ENCODE measurements around the gene SMPD4. TPM values are rescaled to one million over a fixed set of nuclear protein-coding genes. Genes with fewer than 3 reads are reported as not detected.

The SMPD4 gene
- total RNA-seq, result 10.9 and 13.6 TPM in 2 replicates

GRCh38 chr2:130181325-130181879, at the start of gene SMPD4:
Gene SMPD4 (minus strand): TSS chr2:130181602. CDS start chr2:130176592, 5,010 bp downstream.

GRCh38 chr2:130198343-130198742, 16.9 kb upstream of the SMPD4 start, which contains the start of gene TUBA3E:
Gene TUBA3E (minus strand): TSS chr2:130198439. CDS start chr2:130198360, 79 bp downstream.

GRCh38 chr2:130181880-130182682, 679 bp upstream of the SMPD4 start, which contains the start of gene MZT2B:
Gene MZT2B (plus strand): TSS chr2:130182262. CDS start chr2:130182283, 21 bp downstream.

GRCh38 chr2:130145006-130145414, 36.4 kb downstream of the SMPD4 start, which contains the start of gene CCDC74B:
Gene CCDC74B (minus strand): TSS chr2:130145112. CDS start chr2:130144996, 116 bp downstream.

GRCh38 chr2:130129120-130129829, 52.1 kb downstream of the SMPD4 start, which contains the start of gene POTEF:
Gene POTEF (minus strand): TSS chr2:130129222. CDS start chr2:130120515, 8,707 bp downstream.

Other genes with a start within 250 kb of the SMPD4 start
- not detected in 2 replicates for gene RAB6C, start 201.9 kb downstream of the SMPD4 start, total RNA-seq
- under 0.01 TPM in 1 of 2 replicates, not detected in the other for gene POTEF, start 52.4 kb downstream of the SMPD4 start, total RNA-seq
- 0.65 and 2.7 TPM in 2 replicates for gene CCDC74B, start 36.5 kb downstream of the SMPD4 start, total RNA-seq
- 102 and 233 TPM in 2 replicates for gene MZT2B, start 660 bp upstream of the SMPD4 start, total RNA-seq
- gene TUBA3E, start 16.8 kb upstream of the SMPD4 start, total RNA-seq, result not detected in 2 replicates
- 91.5 and 112 TPM in 2 replicates for gene IMP4, start 161.3 kb upstream of the SMPD4 start, total RNA-seq
- gene PTPN18, start 174.5 kb upstream of the SMPD4 start, total RNA-seq, result 13.3 and 19.3 TPM in 2 replicates

Measured in epithelial cell of umbilical artery (primary cell).